NCI-H1105 (cell line): Measurements from ENCODE around the gene DAB1.
"Not testable (repeated sequence)": the region's sequence is repeated elsewhere in the genome, so short reads cannot be mapped to it uniquely, and the experiment has no call there.

ENCODE experiments used
- DNase-seq: peaks from one replicate; lab custom pipeline; 2025; lab: John Stamatoyannopoulos, UW

Gene DAB1

GRCh38 chr1:57360846-57361407, 62.9 kb downstream of the DAB1 start:
- DNase-seq: no peak

GRCh38 chr1:57357462-57357861, 66.4 kb downstream of the DAB1 start:
- no peak for DNase-seq

- DNase-seq: no peak
These were observed 70.2 kb downstream of the DAB1 start for GRCh38 chr1:57353654-57354053.

GRCh38 chr1:57350610-57351009, 73.2 kb downstream of the DAB1 start:
- DNase-seq: no peak

- DNase-seq: no peak
These were observed 74.9 kb downstream of the DAB1 start for GRCh38 chr1:57348921-57349320.

GRCh38 chr1:57345916-57346315, 77.9 kb downstream of the DAB1 start:
- no peak for DNase-seq

GRCh38 chr1:57344265-57344664, 79.6 kb downstream of the DAB1 start:
- DNase-seq: no peak

- not testable (repeated sequence) for DNase-seq
These were observed 80.5 kb downstream of the DAB1 start for GRCh38 chr1:57343298-57343915.

- DNase-seq: no peak
These were observed 82.1 kb downstream of the DAB1 start for GRCh38 chr1:57341721-57342120.

- DNase-seq: no peak
These were observed 83.4 kb downstream of the DAB1 start for GRCh38 chr1:57340334-57341070.

- DNase-seq: no peak
These were observed 86.2 kb downstream of the DAB1 start for GRCh38 chr1:57337623-57338022.

GRCh38 chr1:57336793-57337192, 87.1 kb downstream of the DAB1 start:
- DNase-seq: no peak

GRCh38 chr1:57331620-57332019, 92.2 kb downstream of the DAB1 start:
- no peak for DNase-seq

- no peak for DNase-seq
These were observed 93.9 kb downstream of the DAB1 start for GRCh38 chr1:57329937-57330336.

- DNase-seq: no peak
These were observed 94.8 kb downstream of the DAB1 start for GRCh38 chr1:57329001-57329527.

GRCh38 chr1:57327946-57328345, 95.9 kb downstream of the DAB1 start:
- DNase-seq: no peak

GRCh38 chr1:57327336-57327735, 96.5 kb downstream of the DAB1 start:
- no peak for DNase-seq

GRCh38 chr1:57325536-57325935, 98.3 kb downstream of the DAB1 start:
- DNase-seq: no peak

- no peak for DNase-seq
These were observed 98.7 kb downstream of the DAB1 start for GRCh38 chr1:57325117-57325516.

GRCh38 chr1:57324388-57324787, 99.5 kb downstream of the DAB1 start:
- DNase-seq: no peak

GRCh38 chr1:57321776-57322175, 102.1 kb downstream of the DAB1 start:
- DNase-seq: no peak

GRCh38 chr1:57319791-57320190, 104.1 kb downstream of the DAB1 start:
- DNase-seq: no peak

GRCh38 chr1:57319165-57319564, 104.7 kb downstream of the DAB1 start:
- DNase-seq: no peak
